HCT116 (cell line): ENCODE results near the gene KY. TPM values are rescaled to one million over a fixed set of nuclear protein-coding genes. Genes with fewer than 3 reads are reported as not detected.

Experiments
- ATAC-seq: fragments of 200-7000 bp; cut with Tn5 transposase; 2 replicates; pipeline ENCODE4 v1.9.1; 2020; ENCODE audit warnings: mild to moderate bottlenecking, moderate library complexity
- BruUV-seq: library from RNA; stranded (reverse); fragments of 400-500 nt; replicated peaks from 2 replicates; lab custom pipeline; 2021; lab: Mats Ljungman, UMichigan
- CTCF ChIA-PET: fragments of 300-600 bp; sonication (Branson Sonifier 250); formaldehyde crosslinking; loops from one replicate; lab custom pipeline; 2021; ENCODE audit warnings: antibody characterized with exemption; lab: Charles Lee
- POLR2A ChIA-PET: fragments of 300-600, 350-600 bp; sonication (Branson Sonifier 250); formaldehyde crosslinking; loops from one replicate; lab custom pipeline; 2021; ENCODE audit warnings: antibody characterized with exemption; lab: Charles Lee
- RAD21 ChIA-PET, 2 experiments: fragments of 300-600 bp; sonication (Branson Sonifier 250); formaldehyde crosslinking; loops; one replicate each; lab custom pipeline; 2023; ENCODE audit warnings: low total read pairs in 2 of 2; ENCODE audit not compliant: uncharacterized antibody in 2 of 2, unreplicated experiment in 2 of 2, low non-redundant PET in 1 of 2; lab: Charles Lee
- DNase-seq: peaks from one replicate; pipeline ENCODE4 v3.0.0-alpha.2; 2010; ENCODE audit warnings: low read depth, low spot score
- H2AFZ ChIP-seq: fragments of 200-600 bp; shearing (Covaris generic), sonication (generic); 2 replicates; pipeline ENCODE4 v1.6.1; 2017; ENCODE audit warnings: low read depth, mixed run types, mixed read lengths, antibody characterized with exemption, low read length; ENCODE audit not compliant: poor library complexity, severe bottlenecking
- H3K27ac ChIP-seq: 2 replicates; pipeline ENCODE4 v1.5.1; 2012; ENCODE audit warnings: low read depth, low read length
- H3K27me3 ChIP-seq: fragments of 200-600 bp; sonication (generic); 2 replicates; pipeline ENCODE4 v1.6.1; 2016; ENCODE audit warnings: mixed run types, low read length, mixed read lengths; ENCODE audit not compliant: insufficient read depth
- H3K36me3 ChIP-seq, 2 experiments: fragments of 200-500 bp in 1 of 2; fragments of 200-600 bp in 1 of 2; sonication (Bioruptor generic) in 1 of 2; sonication (generic) in 1 of 2; 2 replicates each; pipeline versions ENCODE4 v1.5.1 to v1.6.1; 2014 to 2016; ENCODE audit warnings: low read length in 2 of 2, inconsistent platforms in 1 of 2, mixed read lengths in 1 of 2, mixed run types in 1 of 2; ENCODE audit not compliant: insufficient read depth in 2 of 2, control insufficient read depth in 1 of 2
- H3K4me1 ChIP-seq, 2 experiments: fragments of 200-600 bp in 1 of 2; sonication (generic) in 1 of 2; 2 replicates each; pipeline versions ENCODE4 v1.5.1 to v1.6.1; 2012 to 2017; ENCODE audit warnings: low read length in 2 of 2, inconsistent platforms in 1 of 2, mild to moderate bottlenecking in 1 of 2, mixed read lengths in 1 of 2, mixed run types in 1 of 2, moderate library complexity in 1 of 2; ENCODE audit not compliant: insufficient read depth in 2 of 2, control insufficient read depth in 1 of 2
- H3K4me2 ChIP-seq: fragments of 200-600 bp; sonication (generic); 2 replicates; pipeline ENCODE4 v1.6.1; 2017; ENCODE audit warnings: mixed run types, low read length, mixed read lengths
- H3K4me3 ChIP-seq, 2 experiments: fragments of 200-600 bp in 1 of 2; sonication (generic) in 1 of 2; replicated peaks in 1 of 2; 2 replicates each; pipeline ENCODE4 v1.5.1; 2011 to 2016; ENCODE audit warnings: low read length in 2 of 2, control low read depth in 1 of 2, low read depth in 1 of 2, mild to moderate bottlenecking in 1 of 2, mixed read lengths in 1 of 2, mixed run types in 1 of 2
- H3K79me2 ChIP-seq: fragments of 200-600 bp; sonication (generic); 2 replicates; pipeline ENCODE4 v1.6.1; 2017; ENCODE audit warnings: mild to moderate bottlenecking, mixed run types, low read length, moderate library complexity, mixed read lengths; ENCODE audit not compliant: insufficient read depth
- H3K9ac ChIP-seq: fragments of 200-600 bp; sonication (generic); 2 replicates; pipeline ENCODE4 v1.6.1; 2016; ENCODE audit warnings: low read length, mixed read lengths
- H3K9me2 ChIP-seq: fragments of 200-600 bp; sonication (generic), shearing (Covaris generic); 2 replicates; pipeline ENCODE4 v1.6.1; 2017; ENCODE audit warnings: mixed run types, mild to moderate bottlenecking, moderate library complexity; ENCODE audit not compliant: insufficient read depth
- H3K9me3 ChIP-seq, 2 experiments: fragments of 200-500 bp in 1 of 2; fragments of 200-600 bp in 1 of 2; sonication (Bioruptor generic) in 1 of 2; sonication (generic) in 1 of 2; 2 replicates each; pipeline ENCODE4 v1.6.1; 2014 to 2017; ENCODE audit warnings: low read length in 2 of 2, mixed read lengths in 2 of 2, inconsistent platforms in 1 of 2, low read depth in 1 of 2, mild to moderate bottlenecking in 1 of 2, mixed run types in 1 of 2, moderate library complexity in 1 of 2; ENCODE audit not compliant: control insufficient read depth in 1 of 2, insufficient read depth in 1 of 2
- H4K20me1 ChIP-seq: fragments of 200-600 bp; sonication (generic), shearing (Covaris generic); 2 replicates; pipeline ENCODE4 v1.6.1; 2017; ENCODE audit warnings: mixed run types, mild to moderate bottlenecking, moderate library complexity; ENCODE audit not compliant: insufficient read depth
- CEBPB ChIP-seq: IDR thresholded peaks from 2 replicates; pipeline ENCODE4 v1.6.1; 2012; ENCODE audit warnings: low read depth
- EGR1 ChIP-seq: IDR thresholded peaks from 2 replicates; pipeline ENCODE4 v1.6.1; 2012; ENCODE audit warnings: low read depth
- POLR2AphosphoS5 ChIP-seq: IDR thresholded peaks from 2 replicates; pipeline ENCODE4 v1.6.1; 2011; ENCODE audit warnings: mild to moderate bottlenecking, low read depth, low read length, moderate library complexity
- SP1 ChIP-seq: IDR thresholded peaks from 2 replicates; pipeline ENCODE4 v1.6.1; 2012; ENCODE audit warnings: low read depth
- TCF7L2 ChIP-seq: IDR thresholded peaks from 2 replicates; pipeline ENCODE4 v1.7.0; 2011; ENCODE audit warnings: borderline replicate concordance, inconsistent platforms; ENCODE audit not compliant: insufficient read depth, insufficient read length; ENCODE audit errors: extremely low read depth
- YY1 ChIP-seq: IDR thresholded peaks from 2 replicates; pipeline ENCODE4 v1.6.1; 2011; ENCODE audit warnings: low read length, low read depth, moderate library complexity, mild to moderate bottlenecking; ENCODE audit not compliant: insufficient replicate concordance; ENCODE audit errors: extremely low read depth
- ZNF274 ChIP-seq: fragments of 200-500 bp; sonication (Bioruptor generic); IDR thresholded peaks from 2 replicates; pipeline ENCODE4 v1.6.1; 2014; ENCODE audit warnings: mild to moderate bottlenecking, low read depth, low read length, inconsistent platforms
- intact Hi-C: fragments of 100-400 bp; cut with micrococcal nuclease; formaldehyde crosslinking; loops from 2 replicates; pipeline ENCODE4 v1.10.0; 2022
- total RNA-seq: library from RNA; stranded (reverse); gene quantifications from one replicate; pipeline ENCODE4 v1.2.1, GENCODE V29; 2021; ENCODE audit not compliant: unreplicated experiment
- TF ChIP-seq, protein P1 (sequence below): IDR thresholded peaks from 2 replicates; pipeline ENCODE4 v1.6.1; 2011; ENCODE audit warnings: mild to moderate bottlenecking, low read length, moderate library complexity; ENCODE audit not compliant: insufficient replicate concordance; ENCODE audit errors: extremely low read depth

Gene KY
- total RNA-seq, 1 experiment from 2014 or later = not detected

DNA sequence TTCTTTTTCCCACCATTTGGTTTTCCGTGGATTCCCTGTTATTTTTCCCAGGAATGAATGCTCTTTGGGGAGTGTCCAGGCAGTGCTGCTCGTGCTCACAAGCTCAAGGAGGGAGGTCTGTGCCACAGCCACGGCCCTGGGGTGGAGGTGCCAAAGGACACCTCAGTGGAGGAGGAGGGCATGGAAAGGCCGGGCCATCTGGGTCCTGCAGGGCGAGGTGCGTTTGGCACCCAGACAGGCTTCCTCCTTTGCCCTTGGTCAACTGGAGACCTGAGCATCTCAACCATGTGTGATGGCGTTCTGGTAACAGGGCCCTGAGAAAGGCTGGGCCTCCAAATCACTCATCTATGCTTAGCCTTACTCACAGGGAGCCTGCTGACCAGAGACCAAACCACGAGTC, 25.4 kb downstream of the KY start:
- H3K9ac ChIP-seq = no peak overlapping the region
- no peaks in the 10 kb centered on the region for H3K9me2 ChIP-seq
- intact Hi-C loops = no loop called here
- H2AFZ ChIP-seq = no peak overlapping the region
- H3K4me3 ChIP-seq = no peak overlapping the region
- CTCF ChIA-PET = no interaction called here
- peaks cover 0 to 3% of the 10 kb centered on the region in 2 experiments; a peak in 1 of 4 replicates for H3K4me1 ChIP-seq
- no peak for TF ChIP-seq CEBPB
- TF ChIP-seq TCF7L2 = no peak
- no peak for TF ChIP-seq EGR1
- TF ChIP-seq, protein P1, sequence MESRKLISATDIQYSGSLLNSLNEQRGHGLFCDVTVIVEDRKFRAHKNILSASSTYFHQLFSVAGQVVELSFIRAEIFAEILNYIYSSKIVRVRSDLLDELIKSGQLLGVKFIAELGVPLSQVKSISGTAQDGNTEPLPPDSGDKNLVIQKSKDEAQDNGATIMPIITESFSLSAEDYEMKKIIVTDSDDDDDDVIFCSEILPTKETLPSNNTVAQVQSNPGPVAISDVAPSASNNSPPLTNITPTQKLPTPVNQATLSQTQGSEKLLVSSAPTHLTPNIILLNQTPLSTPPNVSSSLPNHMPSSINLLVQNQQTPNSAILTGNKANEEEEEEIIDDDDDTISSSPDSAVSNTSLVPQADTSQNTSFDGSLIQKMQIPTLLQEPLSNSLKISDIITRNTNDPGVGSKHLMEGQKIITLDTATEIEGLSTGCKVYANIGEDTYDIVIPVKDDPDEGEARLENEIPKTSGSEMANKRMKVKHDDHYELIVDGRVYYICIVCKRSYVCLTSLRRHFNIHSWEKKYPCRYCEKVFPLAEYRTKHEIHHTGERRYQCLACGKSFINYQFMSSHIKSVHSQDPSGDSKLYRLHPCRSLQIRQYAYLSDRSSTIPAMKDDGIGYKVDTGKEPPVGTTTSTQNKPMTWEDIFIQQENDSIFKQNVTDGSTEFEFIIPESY = no peak
- TF ChIP-seq SP1 = no peak
- TF ChIP-seq YY1 = no peak
- TF ChIP-seq ZNF274 = no peak
- TF ChIP-seq POLR2AphosphoS5 = no peak
- POLR2A ChIA-PET = no interaction called here
- ATAC-seq = no peak
- H3K4me2 ChIP-seq = no peak overlapping the region
- H3K79me2 ChIP-seq = no peaks in the 10 kb centered on the region
- no peaks in the 10 kb centered on the region for H3K27me3 ChIP-seq
- no peak overlapping the region for H3K27ac ChIP-seq
- H4K20me1 ChIP-seq = no peaks in the 10 kb centered on the region
- H3K36me3 ChIP-seq = no peaks in the 10 kb centered on the region
- RAD21 ChIA-PET = no interaction called here
- no peaks in the 10 kb centered on the region for H3K9me3 ChIP-seq
- no peak for DNase-seq
- no TSS peak for BruUV-seq
